Measurements from ENCODE around the gene LENG9. TPM values are rescaled to one million over a fixed set of nuclear protein-coding genes. Genes with fewer than 3 reads are reported as not detected.

LENG9 gene
- total RNA-seq, 1 donor from 2014 or later, result 1.7 TPM

GRCh38 chr19:54462047-54462654 is 1.4 kb downstream of the LENG9 start:
- Histone ChIP-seq H3K4me1 (peaks cover 60% of the 10 kb centered on the region), H3K36me3 (peaks cover 52% of the 10 kb centered on the region), H3K27ac (replicated peaks) (peak overlapping the region; percentile 99), H3K27me3 (ENCODE audit: low read depth) (no peaks in the 10 kb centered on the region), H3K4me3 (peak overlapping the region; percentile 73), H3K9me3 (replicated peaks) (no peaks in the 10 kb centered on the region)
- no peak for TF ChIP-seq CTCF (IDR thresholded peaks at IDR 0.05; ENCODE audit: borderline replicate concordance)
- no peak for DNase-seq
- intact Hi-C loops (cut with micrococcal nuclease), result no loop called here

GRCh38 chr19:54461613-54462012 is 2.0 kb downstream of the LENG9 start:
- peaks cover 60% of the 10 kb centered on the region for H3K4me1 ChIP-seq

GRCh38 chr19:54461210-54461609 is 2.4 kb downstream of the LENG9 start:
- no peak for DNase-seq
- H3K36me3 ChIP-seq, result peaks cover 62% of the 10 kb centered on the region
- H3K4me3 ChIP-seq, result no peak overlapping the region
- H3K27ac ChIP-seq (replicated peaks), result peak overlapping the region; percentile 99
- intact Hi-C loops (cut with micrococcal nuclease), result no loop called here
- H3K27me3 ChIP-seq (ENCODE audit: low read depth), result no peaks in the 10 kb centered on the region
- no peaks in the 10 kb centered on the region for H3K9me3 ChIP-seq (replicated peaks)
- no peak for TF ChIP-seq CTCF (IDR thresholded peaks at IDR 0.05; ENCODE audit: borderline replicate concordance)
- H3K4me1 ChIP-seq, result peaks cover 60% of the 10 kb centered on the region

More at GRCh38 chr19:54461613-54462012, 2.0 kb downstream of the LENG9 start:
- intact Hi-C loops (cut with micrococcal nuclease), result no loop called here
- H3K9me3 ChIP-seq (replicated peaks), result no peaks in the 10 kb centered on the region
- H3K36me3 ChIP-seq, result peaks cover 57% of the 10 kb centered on the region
- peak overlapping the region; percentile 99 for H3K27ac ChIP-seq (replicated peaks)
- peak overlapping the region; percentile 73 for H3K4me3 ChIP-seq
- H3K27me3 ChIP-seq (ENCODE audit: low read depth), result no peaks in the 10 kb centered on the region
- TF ChIP-seq CTCF (IDR thresholded peaks at IDR 0.05; ENCODE audit: borderline replicate concordance), result no peak
- DNase-seq, result no peak

GRCh38 chr19:54460230-54461005 is 3.2 kb downstream of the LENG9 start:
- Histone ChIP-seq H3K4me3 (no peak overlapping the region), H3K36me3 (peaks cover 69% of the 10 kb centered on the region), H3K9me3 (replicated peaks) (no peaks in the 10 kb centered on the region), H3K27me3 (ENCODE audit: low read depth) (no peaks in the 10 kb centered on the region), H3K4me1 (peaks cover 60% of the 10 kb centered on the region), H3K27ac (replicated peaks) (no peak overlapping the region)
- no peak for DNase-seq
- TF ChIP-seq CTCF (IDR thresholded peaks at IDR 0.05; ENCODE audit: borderline replicate concordance), result no peak
- intact Hi-C loops (cut with micrococcal nuclease), result no loop called here

- TF ChIP-seq CTCF (IDR thresholded peaks at IDR 0.05; ENCODE audit: borderline replicate concordance), result no peak
- intact Hi-C loops (cut with micrococcal nuclease), result no loop called here
These were observed 4.0 kb downstream of the LENG9 start for GRCh38 chr19:54459282-54460229.

More at GRCh38 chr19:54459282-54460229, 4.0 kb downstream of the LENG9 start:
- Histone ChIP-seq H3K36me3 (peaks cover 78% of the 10 kb centered on the region), H3K27ac (replicated peaks) (no peak overlapping the region), H3K27me3 (ENCODE audit: low read depth) (no peaks in the 10 kb centered on the region), H3K9me3 (replicated peaks) (no peaks in the 10 kb centered on the region), H3K4me3 (no peak overlapping the region), H3K4me1 (peaks cover 59% of the 10 kb centered on the region)
- DNase-seq, result no peak
